IPS-15b (cell line): ENCODE data around the gene FZD8.

Experiments
- H3K27me3 ChIP-seq: one replicate; pipeline ENCODE4 v1.6.1; 2013; ENCODE audit warnings: low read length; ENCODE audit not compliant: control insufficient read depth, insufficient read depth
- H3K36me3 ChIP-seq: one replicate; pipeline ENCODE4 v1.6.1; 2013; ENCODE audit warnings: low read length; ENCODE audit not compliant: control insufficient read depth, insufficient read depth
- H3K4me1 ChIP-seq: one replicate; pipeline ENCODE4 v1.6.1; 2013; ENCODE audit warnings: mild to moderate bottlenecking, low read length; ENCODE audit not compliant: control insufficient read depth, insufficient read depth
- H3K4me3 ChIP-seq: one replicate; pipeline ENCODE4 v1.5.1; 2013; ENCODE audit warnings: low read depth, low read length
- H3K9ac ChIP-seq: one replicate; pipeline ENCODE4 v1.6.1; 2013; ENCODE audit warnings: low read depth, mild to moderate bottlenecking, low read length
- H3K9me3 ChIP-seq: one replicate; pipeline ENCODE4 v1.6.1; 2013; ENCODE audit warnings: mild to moderate bottlenecking, low read length; ENCODE audit not compliant: control insufficient read depth, insufficient read depth

FZD8 gene

GRCh38 chr10:35667270-35667889 is 25.3 kb upstream of the FZD8 start:
- Histone ChIP-seq H3K4me1 (peaks cover 9% of the 10 kb centered on the region), H3K27me3 (no peaks in the 10 kb centered on the region), H3K9me3 (no peaks in the 10 kb centered on the region), H3K9ac (no peak overlapping the region), H3K36me3 (no peaks in the 10 kb centered on the region), H3K4me3 (no peak overlapping the region)

DNA sequence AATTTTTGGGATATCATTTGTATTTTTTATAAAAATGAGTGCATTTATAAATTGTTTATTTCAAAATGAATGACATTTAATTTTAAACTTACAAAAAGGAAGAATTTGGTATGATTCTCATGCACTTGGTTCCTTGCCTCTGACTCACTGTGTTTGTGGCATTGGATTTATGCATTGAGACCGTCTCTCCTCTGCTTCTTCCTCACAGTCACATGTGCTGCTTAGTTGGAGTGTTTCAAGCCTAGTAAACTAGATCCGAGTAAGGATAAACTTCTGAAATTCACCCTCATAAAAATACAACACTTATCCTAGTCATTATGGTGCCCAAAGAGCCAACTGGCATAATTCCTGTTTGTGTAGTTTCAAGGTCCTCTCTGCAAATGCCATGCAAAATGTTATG is 19.1 kb upstream of the FZD8 start:
- H3K4me1 ChIP-seq: peaks cover 7% of the 10 kb centered on the region
- no peak overlapping the region for H3K9ac ChIP-seq
- no peaks in the 10 kb centered on the region for H3K9me3 ChIP-seq
- H3K27me3 ChIP-seq: no peaks in the 10 kb centered on the region
- H3K36me3 ChIP-seq: no peaks in the 10 kb centered on the region
- no peak overlapping the region for H3K4me3 ChIP-seq

- Histone ChIP-seq H3K27me3 (no peaks in the 10 kb centered on the region), H3K9ac (no peak overlapping the region)
Measured at GRCh38 chr10:35659456-35659855, 17.4 kb upstream of the FZD8 start.

GRCh38 chr10:35657621-35658020 is 15.5 kb upstream of the FZD8 start:
- H3K36me3 ChIP-seq: no peaks in the 10 kb centered on the region
- no peak overlapping the region for H3K9ac ChIP-seq

More at GRCh38 chr10:35659456-35659855, 17.4 kb upstream of the FZD8 start:
- no peaks in the 10 kb centered on the region for H3K36me3 ChIP-seq
- H3K9me3 ChIP-seq: no peaks in the 10 kb centered on the region
- H3K4me1 ChIP-seq: peaks cover 7% of the 10 kb centered on the region
- no peak overlapping the region for H3K4me3 ChIP-seq

DNA sequence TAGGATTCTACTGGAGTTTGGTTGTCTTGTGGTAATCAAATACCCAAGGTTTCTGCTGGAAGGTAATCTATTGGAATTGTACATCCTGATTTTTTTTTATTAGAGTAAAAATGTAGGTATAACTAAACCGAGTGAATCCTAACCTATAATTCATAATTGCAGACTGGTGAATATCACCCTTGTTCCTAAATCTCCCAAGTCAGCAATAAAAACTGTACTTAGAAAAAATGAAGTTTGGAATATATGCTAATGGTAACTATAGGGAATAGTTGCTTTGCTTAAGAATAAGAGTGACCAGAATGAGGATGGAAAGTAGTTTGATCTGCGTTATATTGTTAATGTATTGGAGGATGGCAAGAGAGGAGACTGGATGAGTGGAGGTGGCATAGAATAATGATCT is 10.7 kb upstream of the FZD8 start:
- H3K27me3 ChIP-seq: peaks cover 2% of the 10 kb centered on the region
- H3K4me1 ChIP-seq: peaks cover 3% of the 10 kb centered on the region
- no peaks in the 10 kb centered on the region for H3K9me3 ChIP-seq
- H3K36me3 ChIP-seq: no peaks in the 10 kb centered on the region
- no peak overlapping the region for H3K4me3 ChIP-seq
- no peak overlapping the region for H3K9ac ChIP-seq

More at GRCh38 chr10:35657621-35658020, 15.5 kb upstream of the FZD8 start:
- no peak overlapping the region for H3K4me3 ChIP-seq
- no peaks in the 10 kb centered on the region for H3K9me3 ChIP-seq
- no peaks in the 10 kb centered on the region for H3K27me3 ChIP-seq
- H3K4me1 ChIP-seq: peaks cover 7% of the 10 kb centered on the region

DNA sequence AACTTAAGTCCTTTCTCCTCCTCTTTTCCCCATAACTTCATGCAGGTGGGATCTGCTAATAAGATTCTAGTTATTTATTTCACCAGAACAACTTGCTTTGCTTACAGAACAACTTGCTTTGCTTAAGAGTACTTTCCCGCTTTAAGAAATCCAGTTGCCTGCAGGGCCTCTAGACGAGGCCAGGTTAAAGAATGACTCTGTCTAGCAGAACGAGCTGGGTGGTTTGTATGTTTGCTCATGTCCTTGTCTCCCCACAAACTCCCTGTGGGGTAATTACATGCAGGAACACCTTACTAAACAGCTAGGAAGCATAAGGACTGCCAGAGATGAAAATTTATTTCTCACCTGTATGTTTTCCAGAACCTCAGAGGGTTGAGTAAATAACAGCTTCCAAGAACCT is 8.8 kb upstream of the FZD8 start:
- H3K4me3 ChIP-seq: no peak overlapping the region
- no peaks in the 10 kb centered on the region for H3K36me3 ChIP-seq
- no peaks in the 10 kb centered on the region for H3K9me3 ChIP-seq
- peaks cover 2% of the 10 kb centered on the region for H3K27me3 ChIP-seq
- H3K4me1 ChIP-seq: no peaks in the 10 kb centered on the region
- H3K9ac ChIP-seq: no peak overlapping the region

GRCh38 chr10:35644050-35644950 is 2.2 kb upstream of the FZD8 start:
- no peaks in the 10 kb centered on the region for H3K36me3 ChIP-seq
- H3K9me3 ChIP-seq: no peaks in the 10 kb centered on the region
- no peaks in the 10 kb centered on the region for H3K27me3 ChIP-seq
- no peak overlapping the region for H3K9ac ChIP-seq
- peak overlapping the region; percentile 92 for H3K4me3 ChIP-seq
- peaks cover 6% of the 10 kb centered on the region for H3K4me1 ChIP-seq

DNA sequence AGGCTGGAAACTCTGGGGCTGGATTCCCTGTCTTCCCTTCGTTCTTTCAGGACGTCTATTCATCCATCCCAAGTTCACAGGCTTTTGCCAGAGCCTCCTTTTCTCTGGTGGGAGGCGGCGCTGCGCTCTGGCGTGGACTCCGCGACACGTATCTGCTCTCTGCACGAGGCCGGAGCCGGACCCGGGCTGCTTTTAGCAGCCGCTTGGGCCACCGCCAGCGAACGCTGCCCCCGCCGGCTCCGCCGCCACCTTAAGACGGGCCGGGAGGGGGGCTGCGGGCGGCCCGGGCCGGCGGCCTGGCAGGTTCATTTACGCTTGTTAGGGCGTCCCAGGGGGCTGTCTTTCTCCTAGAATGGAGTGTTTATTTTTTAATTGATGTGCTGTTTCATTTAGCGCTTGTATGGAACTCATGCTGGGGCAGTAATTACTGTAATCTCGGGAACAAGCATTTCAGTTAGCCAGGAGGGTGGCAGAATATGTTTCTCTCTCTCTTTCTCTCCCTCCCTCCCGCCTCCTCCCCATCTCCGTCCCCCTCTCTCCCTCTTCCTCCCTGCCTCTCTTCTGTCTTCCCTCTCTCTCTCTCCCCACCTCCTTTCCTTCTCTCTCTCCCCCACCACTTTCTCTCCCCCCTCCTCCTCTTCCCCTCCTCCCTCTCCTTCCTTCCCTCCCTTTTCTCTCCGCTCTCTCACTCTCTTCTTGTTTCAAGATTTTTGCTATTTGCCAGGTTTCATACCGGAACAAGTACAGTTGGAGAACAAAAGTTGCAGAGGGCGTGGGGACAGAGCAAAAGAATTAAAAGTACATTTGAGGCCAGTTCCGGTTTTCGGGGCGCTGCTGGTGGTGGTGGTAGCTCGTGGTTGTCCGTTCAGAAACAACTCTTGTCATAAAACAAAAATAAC is 1.3 kb upstream of the FZD8 start:
- Histone ChIP-seq H3K27me3 (no peaks in the 10 kb centered on the region), H3K9ac (no peak overlapping the region), H3K9me3 (no peaks in the 10 kb centered on the region), H3K4me3 (peak overlapping the region; percentile 92), H3K4me1 (peaks cover 7% of the 10 kb centered on the region), H3K36me3 (no peaks in the 10 kb centered on the region)

DNA sequence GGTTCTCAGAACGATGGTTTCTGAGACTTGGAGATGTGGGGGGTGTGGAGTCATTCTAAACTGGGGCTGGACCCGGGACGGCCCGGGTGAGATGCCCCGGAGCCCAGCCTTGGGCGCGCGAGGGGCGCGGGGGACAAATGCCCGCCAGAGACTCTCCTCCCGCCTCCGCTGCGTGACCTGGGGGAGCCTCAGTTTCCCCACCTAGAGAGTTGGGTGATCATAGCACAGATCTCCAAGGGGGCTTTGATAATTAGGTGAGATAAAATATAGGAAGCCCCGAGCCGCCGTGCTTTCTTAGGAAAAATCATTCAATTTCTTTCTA is 658 bp upstream of the FZD8 start:
- Histone ChIP-seq H3K9me3 (no peaks in the 10 kb centered on the region), H3K9ac (no peak overlapping the region), H3K36me3 (no peaks in the 10 kb centered on the region), H3K27me3 (no peaks in the 10 kb centered on the region), H3K4me1 (peaks cover 9% of the 10 kb centered on the region), H3K4me3 (peak overlapping the region; percentile 92)

- Histone ChIP-seq H3K9me3 (no peaks in the 10 kb centered on the region), H3K27me3 (no peaks in the 10 kb centered on the region), H3K9ac (peak overlapping the region; percentile 60), H3K4me3 (peak overlapping the region; percentile 89), H3K4me1 (peaks cover 13% of the 10 kb centered on the region), H3K36me3 (no peaks in the 10 kb centered on the region)
Measured at GRCh38 chr10:35641676-35642034, 441 bp downstream of the FZD8 start.

DNA sequence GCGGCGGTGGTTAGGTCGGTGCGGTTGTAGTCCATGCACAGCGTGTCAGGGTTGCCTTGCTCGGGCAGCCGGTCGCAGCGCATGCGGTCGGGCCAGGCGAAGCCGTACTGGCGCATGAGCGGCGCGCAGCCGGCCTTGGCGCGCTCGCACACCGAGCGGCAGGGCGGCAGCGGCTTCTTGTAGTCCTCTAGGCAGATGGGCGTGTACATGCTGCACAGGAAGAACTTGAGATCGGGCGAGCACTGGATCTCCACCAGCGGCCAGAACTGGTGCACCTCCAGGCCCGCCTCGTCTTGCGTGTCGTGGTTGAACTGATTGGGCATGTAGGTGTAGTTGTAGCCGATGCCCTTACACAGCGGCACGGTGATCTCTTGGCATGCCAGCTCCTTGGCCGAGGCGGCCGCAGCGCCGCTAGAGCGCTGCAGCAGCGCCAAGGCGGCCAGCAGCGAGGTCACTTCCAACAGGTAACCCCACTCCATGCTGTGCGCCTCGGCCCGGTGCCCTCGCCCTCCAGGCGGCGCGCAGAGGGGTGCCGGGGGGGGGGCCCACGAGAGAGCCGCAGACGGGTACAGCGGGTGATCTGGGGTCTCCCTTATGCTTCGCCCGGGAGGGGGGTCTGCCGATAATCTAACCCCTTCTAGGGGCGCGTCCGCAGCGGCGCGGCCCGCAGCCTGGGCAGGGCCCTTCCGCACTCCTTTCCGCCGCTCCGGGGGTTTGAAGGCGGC is 983 bp downstream of the FZD8 start:
- Histone ChIP-seq H3K4me3 (peak overlapping the region; percentile 89), H3K36me3 (no peaks in the 10 kb centered on the region), H3K27me3 (no peaks in the 10 kb centered on the region), H3K4me1 (peaks cover 18% of the 10 kb centered on the region), H3K9ac (peak overlapping the region; percentile 60), H3K9me3 (no peaks in the 10 kb centered on the region)
